WTC11 (cell line): ENCODE results near the gene WRAP73.

Source experiments
- ATF3 ChIP-seq: sonication (generic); formaldehyde crosslinking; conservative IDR thresholded peaks from 2 replicates; pipeline ENCODE4 v1.8.1; 2022; ENCODE audit warnings: mild to moderate bottlenecking, missing genetic modification reagents
- CTCF ChIP-seq: fragments of 200-600 bp; IDR thresholded peaks from 2 replicates; pipeline ENCODE4 v1.8.0; 2022; ENCODE audit warnings: antibody characterized with exemption
- ETV6 ChIP-seq: sonication (generic); formaldehyde crosslinking; IDR thresholded peaks from 2 replicates; pipeline ENCODE4 v1.8.1; 2022; ENCODE audit warnings: mild to moderate bottlenecking, missing genetic modification reagents
- IRF1 ChIP-seq: sonication (generic); formaldehyde crosslinking; IDR thresholded peaks from 2 replicates; pipeline ENCODE4 v1.8.0; 2023; ENCODE audit warnings: missing genetic modification reagents
- JAZF1 ChIP-seq: fragments of 250-450 bp; sonication (Bioruptor Pico); IDR thresholded peaks from 2 replicates; pipeline ENCODE4 v1.9.0; 2021; ENCODE audit warnings: moderate library complexity, mild to moderate bottlenecking, inconsistent platforms
- JUN ChIP-seq: sonication (generic); formaldehyde crosslinking; IDR thresholded peaks from 2 replicates; pipeline ENCODE4 v1.8.0; 2023; ENCODE audit warnings: mild to moderate bottlenecking, missing genetic modification reagents
- ZNF138 ChIP-seq: sonication (generic); formaldehyde crosslinking; conservative IDR thresholded peaks from 2 replicates; pipeline ENCODE4 v1.8.1; 2022; ENCODE audit warnings: mild to moderate bottlenecking, moderate library complexity, missing genetic modification reagents
- ZNF232 ChIP-seq: sonication (generic); formaldehyde crosslinking; IDR thresholded peaks from 2 replicates; pipeline ENCODE4 v1.8.0; 2022; ENCODE audit warnings: mild to moderate bottlenecking, missing genetic modification reagents
- ZNF416 ChIP-seq: fragments of 250-450 bp; sonication (Bioruptor Pico); IDR thresholded peaks from 2 replicates; pipeline ENCODE4 v1.9.0; 2021; ENCODE audit warnings: mild to moderate bottlenecking, inconsistent platforms
- TF ChIP-seq, protein P1 (sequence below): sonication (generic); formaldehyde crosslinking; IDR thresholded peaks from 2 replicates; pipeline ENCODE4 v1.8.0; 2022; ENCODE audit warnings: mild to moderate bottlenecking, missing genetic modification reagents
- TF ChIP-seq, protein P2 (sequence below): fragments of 250-450 bp; sonication (Bioruptor Pico); IDR thresholded peaks from 2 replicates; pipeline ENCODE4 v2.1.2; 2022; ENCODE audit warnings: mild to moderate bottlenecking, moderate library complexity
- TF ChIP-seq, protein P3 (sequence below): sonication (generic); formaldehyde crosslinking; IDR thresholded peaks from 2 replicates; pipeline ENCODE4 v1.8.1; 2022; ENCODE audit warnings: mild to moderate bottlenecking, moderate library complexity, missing genetic modification reagents
- TF ChIP-seq, protein P4 (sequence below): sonication (generic); formaldehyde crosslinking; IDR thresholded peaks from 2 replicates; pipeline ENCODE4 v1.8.0; 2022; ENCODE audit warnings: mild to moderate bottlenecking, missing genetic modification reagents

GRCh38 chr1:3602375-3602774, 47.5 kb downstream of the WRAP73 start:
- TF ChIP-seq CTCF (no peak), IRF1 (no peak), ZNF416 (CRISPR knock-in tag) (no peak), JUN (no peak), ETV6 (CRISPR knock-in tag) (no peak), ZNF232 (CRISPR knock-in tag) (no peak), JAZF1 (CRISPR knock-in tag) (no peak), ZNF138 (CRISPR knock-in tag) (no peak), ATF3 (CRISPR knock-in tag) (no peak)
- TF ChIP-seq, protein P1, sequence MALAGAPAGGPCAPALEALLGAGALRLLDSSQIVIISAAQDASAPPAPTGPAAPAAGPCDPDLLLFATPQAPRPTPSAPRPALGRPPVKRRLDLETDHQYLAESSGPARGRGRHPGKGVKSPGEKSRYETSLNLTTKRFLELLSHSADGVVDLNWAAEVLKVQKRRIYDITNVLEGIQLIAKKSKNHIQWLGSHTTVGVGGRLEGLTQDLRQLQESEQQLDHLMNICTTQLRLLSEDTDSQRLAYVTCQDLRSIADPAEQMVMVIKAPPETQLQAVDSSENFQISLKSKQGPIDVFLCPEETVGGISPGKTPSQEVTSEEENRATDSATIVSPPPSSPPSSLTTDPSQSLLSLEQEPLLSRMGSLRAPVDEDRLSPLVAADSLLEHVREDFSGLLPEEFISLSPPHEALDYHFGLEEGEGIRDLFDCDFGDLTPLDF (CRISPR knock-in tag) = no peak
- TF ChIP-seq, protein P2, sequence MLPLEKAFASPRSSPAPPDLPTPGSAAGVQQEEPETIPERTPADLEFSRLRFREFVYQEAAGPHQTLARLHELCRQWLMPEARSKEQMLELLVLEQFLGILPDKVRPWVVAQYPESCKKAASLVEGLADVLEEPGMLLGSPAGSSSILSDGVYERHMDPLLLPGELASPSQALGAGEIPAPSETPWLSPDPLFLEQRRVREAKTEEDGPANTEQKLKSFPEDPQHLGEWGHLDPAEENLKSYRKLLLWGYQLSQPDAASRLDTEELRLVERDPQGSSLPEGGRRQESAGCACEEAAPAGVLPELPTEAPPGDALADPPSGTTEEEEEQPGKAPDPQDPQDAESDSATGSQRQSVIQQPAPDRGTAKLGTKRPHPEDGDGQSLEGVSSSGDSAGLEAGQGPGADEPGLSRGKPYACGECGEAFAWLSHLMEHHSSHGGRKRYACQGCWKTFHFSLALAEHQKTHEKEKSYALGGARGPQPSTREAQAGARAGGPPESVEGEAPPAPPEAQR (CRISPR knock-in tag) = no peak
- TF ChIP-seq, protein P3, sequence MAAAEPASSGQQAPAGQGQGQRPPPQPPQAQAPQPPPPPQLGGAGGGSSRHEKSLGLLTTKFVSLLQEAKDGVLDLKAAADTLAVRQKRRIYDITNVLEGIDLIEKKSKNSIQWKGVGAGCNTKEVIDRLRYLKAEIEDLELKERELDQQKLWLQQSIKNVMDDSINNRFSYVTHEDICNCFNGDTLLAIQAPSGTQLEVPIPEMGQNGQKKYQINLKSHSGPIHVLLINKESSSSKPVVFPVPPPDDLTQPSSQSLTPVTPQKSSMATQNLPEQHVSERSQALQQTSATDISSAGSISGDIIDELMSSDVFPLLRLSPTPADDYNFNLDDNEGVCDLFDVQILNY = no peak
- TF ChIP-seq, protein P4, sequence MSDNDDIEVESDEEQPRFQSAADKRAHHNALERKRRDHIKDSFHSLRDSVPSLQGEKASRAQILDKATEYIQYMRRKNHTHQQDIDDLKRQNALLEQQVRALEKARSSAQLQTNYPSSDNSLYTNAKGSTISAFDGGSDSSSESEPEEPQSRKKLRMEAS (CRISPR knock-in tag) = no peak
